ENCODE measurements around the gene ZNF592.

DNA sequence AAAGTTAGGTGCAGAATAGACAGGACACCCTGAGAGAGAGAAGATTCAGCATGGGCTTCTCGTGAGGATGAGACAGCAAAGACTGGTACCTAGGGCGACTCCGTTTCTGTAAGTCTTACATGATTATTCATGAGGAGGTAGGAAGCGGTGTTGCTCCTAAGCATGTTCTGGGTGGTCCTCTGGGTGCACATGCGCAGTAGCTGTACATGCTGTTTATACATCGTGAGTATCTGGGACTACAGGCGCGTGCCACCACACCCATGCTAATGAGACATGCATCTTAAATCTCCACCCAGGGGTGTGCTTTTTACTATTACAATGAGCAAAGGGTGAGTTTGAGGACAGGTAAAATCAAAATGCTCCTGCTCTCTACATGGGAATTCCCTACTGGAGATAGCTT lies 81.0 kb downstream of the ZNF592 start:
- TF ChIP-seq, protein P1, sequence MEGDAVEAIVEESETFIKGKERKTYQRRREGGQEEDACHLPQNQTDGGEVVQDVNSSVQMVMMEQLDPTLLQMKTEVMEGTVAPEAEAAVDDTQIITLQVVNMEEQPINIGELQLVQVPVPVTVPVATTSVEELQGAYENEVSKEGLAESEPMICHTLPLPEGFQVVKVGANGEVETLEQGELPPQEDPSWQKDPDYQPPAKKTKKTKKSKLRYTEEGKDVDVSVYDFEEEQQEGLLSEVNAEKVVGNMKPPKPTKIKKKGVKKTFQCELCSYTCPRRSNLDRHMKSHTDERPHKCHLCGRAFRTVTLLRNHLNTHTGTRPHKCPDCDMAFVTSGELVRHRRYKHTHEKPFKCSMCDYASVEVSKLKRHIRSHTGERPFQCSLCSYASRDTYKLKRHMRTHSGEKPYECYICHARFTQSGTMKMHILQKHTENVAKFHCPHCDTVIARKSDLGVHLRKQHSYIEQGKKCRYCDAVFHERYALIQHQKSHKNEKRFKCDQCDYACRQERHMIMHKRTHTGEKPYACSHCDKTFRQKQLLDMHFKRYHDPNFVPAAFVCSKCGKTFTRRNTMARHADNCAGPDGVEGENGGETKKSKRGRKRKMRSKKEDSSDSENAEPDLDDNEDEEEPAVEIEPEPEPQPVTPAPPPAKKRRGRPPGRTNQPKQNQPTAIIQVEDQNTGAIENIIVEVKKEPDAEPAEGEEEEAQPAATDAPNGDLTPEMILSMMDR (IDR thresholded peaks at IDR 0.05): no peak
- TF ChIP-seq POLR2AphosphoS5 (IDR thresholded peaks at IDR 0.05): no peak
- no peak for TF ChIP-seq POLR2A (IDR thresholded peaks at IDR 0.05)

All from transverse colon (tissue), 4 donors.